Mesenteric fat pad (tissue), 1 donor: ENCODE measurements around the gene CREM. TPM values are rescaled to one million over a fixed set of nuclear protein-coding genes. Genes with fewer than 3 reads are reported as not detected.

Experiments
- DNase-seq: peaks from one replicate; pipeline ENCODE4 v3.0.0-alpha.2; 2020; ENCODE audit warnings: low spot score
- total RNA-seq: library from RNA; stranded (reverse); fragmentation: NEBNext Ultra II Directional; extraction: Animal tissue kit (Norgen Biotek cat#: 25700); gene quantifications from one replicate; pipeline ENCODE4 v1.2.1, GENCODE V29; 2021
- donor health status: DM: yes; HTN: yes; CAD: no.

CREM gene
- total RNA-seq, 1 donor from 2014 or later: 40.3 TPM

DNA sequence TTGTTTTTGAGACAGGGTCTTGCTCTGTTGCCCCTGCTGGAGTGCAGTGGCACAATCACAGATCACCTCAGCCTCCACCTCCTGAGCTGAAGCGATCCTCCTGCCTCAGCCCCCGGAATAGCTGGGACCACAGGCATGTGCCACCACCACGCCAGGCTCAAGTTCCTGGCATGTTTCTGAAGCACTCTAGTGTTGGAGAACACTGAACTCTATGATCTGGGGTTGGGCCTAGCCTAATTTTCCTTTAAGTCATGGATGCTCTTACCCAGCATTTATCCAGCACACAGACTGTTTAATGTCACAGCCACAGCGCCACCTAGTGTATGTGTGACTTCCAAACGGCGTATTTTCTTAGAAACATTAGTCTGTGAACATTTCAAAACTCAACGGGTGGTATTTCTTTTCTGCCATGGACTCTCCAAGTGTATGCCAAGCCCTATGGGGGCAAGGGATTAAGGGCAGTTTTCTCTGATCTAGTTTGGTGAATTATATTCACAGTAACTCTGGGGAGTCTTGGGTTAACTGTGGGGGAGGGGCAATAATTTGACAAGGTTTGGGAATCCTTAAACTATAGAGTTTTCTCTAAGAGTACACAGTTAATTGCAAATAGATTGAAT, 91.8 kb downstream of the CREM start:
- no peak for DNase-seq

DNA sequence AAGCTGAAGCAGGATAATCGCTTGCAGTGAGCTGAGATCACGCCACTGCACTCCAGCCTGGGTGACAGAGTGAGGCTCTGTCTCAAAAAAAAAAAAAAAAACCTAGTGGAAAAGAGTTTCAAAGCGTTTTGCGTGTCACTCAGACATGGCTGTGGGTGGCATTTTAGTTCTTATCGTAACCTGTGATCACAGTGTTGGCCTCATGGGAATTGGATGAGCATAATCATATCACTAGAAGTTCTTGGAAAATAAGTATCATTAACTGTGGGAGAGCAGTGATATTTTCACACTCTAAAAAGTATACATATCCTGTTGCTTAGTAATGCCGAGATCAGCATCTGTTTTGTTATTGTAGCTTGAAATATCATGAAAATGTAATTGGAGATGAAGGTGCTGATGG, 92.6 kb downstream of the CREM start:
- DNase-seq: no peak

DNA sequence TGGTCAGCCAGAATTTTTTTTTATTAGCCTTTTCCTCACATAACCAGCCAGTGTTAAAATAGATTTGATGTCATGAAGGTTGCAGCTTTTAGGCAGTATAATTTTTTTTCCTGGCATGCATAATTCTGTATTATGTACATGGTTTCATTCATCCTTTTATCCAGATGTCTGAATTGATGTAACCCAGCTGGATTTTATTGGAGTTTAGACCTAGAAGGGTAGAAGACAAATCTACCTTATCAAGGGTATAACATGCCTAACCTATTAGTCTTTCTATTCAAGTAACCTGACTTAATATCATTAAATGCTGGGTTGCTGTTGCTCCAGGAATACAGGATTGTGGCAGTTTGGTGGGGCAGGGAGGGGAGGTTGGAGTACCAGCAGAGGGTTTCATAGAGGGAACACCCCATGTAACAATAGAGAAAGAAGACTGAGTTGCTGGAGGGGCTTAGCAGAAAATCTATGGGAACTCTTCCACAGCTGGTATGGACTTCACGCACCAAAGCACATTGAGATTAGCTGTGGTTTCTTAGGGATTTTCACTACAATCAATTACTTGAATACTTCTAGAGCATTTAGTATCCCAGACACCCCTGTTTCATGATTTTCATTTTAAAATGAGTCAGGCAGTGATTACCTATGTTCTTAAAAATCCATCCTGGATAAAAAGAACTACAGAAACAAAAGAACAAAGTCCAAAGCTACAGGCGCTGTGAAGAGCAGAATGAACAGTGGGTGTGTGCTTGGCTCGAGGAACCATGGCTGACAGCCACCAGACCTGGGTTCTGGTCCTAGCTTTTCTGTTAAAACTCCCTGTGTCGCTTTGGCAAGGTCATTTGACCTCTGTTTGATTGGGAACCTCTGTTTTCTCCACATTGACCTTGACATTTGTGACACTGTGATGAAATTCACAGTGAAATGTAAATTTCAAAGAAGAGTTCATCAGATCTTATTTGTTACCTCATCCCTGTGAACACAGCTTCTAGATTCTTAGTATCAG, 93.5 kb downstream of the CREM start:
- no peak for DNase-seq

DNA sequence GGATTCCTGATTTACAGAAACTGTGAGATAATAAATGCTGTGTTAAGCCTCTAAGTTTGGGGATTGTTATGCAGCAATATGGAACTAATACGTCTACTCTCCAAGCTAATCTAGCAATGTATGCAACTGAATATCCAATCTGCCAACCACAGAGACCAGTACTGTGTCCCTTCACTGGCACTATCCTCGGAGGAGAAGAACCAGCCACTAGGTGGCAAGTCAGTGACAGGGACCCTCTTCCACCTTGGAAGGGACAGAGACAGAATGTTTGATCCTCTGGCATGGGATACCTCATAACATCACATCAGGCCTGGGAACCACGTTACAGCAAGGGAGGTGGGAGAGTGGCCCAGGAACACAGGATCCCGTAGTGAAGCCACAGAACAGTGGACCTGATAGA, 96.4 kb downstream of the CREM start:
- no peak for DNase-seq

DNA sequence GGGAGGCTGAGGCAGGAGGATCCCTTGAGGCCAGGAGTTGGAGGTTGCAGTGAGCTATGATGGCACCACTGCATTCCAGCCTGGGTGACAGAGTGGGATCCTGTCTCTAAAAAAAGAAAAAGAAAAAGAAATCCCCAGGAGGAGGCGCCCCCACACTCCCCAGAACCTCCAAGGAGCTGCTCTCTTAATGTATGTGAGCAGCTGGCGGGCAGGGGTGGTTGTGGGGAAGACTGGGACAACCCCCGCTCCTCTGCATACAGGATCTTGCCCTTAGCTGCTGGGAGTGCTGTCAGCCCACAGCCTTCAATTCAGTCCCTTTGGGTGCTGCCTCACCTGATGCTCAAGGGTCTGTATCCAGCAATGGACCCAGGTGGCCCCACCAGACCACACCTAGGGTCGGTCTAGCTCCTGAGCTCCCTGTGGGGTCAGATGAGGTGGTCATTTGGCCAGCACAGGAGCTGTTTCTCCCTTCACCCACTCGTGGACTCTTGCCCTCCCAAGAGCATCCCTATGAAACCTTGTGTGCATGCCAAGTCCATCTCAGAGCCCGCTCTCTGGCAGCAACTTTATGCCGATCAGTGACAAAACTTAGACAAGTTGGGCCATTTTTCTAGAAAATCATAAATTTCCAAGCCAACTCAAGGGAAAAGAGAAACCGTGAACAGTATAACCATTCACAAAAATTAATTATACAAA, 97.5 kb downstream of the CREM start:
- no peak for DNase-seq

DNA sequence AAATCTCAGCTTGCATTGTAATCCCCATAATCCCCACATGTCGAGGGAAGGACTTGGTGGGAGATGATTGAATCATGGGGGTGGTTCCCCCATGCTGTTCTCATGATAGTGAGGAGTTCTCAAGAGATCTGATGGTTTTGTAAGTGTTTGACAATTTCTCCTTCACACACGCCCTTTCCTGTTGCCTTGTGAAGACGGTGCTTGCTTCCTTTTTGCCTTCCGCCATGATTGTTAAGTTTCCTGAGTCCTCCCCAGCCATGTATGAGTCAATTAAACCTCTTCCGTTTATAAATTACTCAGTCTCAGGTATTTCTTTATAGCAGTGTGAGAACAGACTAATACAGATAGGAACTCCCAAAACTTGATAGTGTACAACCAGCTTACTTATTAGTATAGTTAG, 98.6 kb downstream of the CREM start:
- no peak for DNase-seq

DNA sequence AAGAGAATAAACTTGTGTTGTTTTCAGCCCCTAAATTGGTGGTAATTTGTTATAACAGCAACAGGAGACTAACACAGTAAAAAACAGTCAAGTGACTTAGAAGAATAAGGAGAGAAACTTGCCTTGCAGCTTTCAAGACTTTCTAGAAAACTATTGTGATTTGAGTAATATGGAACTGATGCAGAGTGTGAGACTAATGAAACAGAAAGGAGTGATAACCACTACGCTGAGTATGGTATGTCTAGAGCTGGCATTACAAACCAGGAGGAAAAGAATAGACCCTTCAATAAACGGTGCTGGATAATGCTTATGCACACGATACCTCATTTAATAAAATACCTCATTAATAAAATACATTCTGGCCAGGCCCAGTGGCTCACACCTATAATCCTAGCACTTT, 99.9 kb downstream of the CREM start:
- DNase-seq: no peak

DNA sequence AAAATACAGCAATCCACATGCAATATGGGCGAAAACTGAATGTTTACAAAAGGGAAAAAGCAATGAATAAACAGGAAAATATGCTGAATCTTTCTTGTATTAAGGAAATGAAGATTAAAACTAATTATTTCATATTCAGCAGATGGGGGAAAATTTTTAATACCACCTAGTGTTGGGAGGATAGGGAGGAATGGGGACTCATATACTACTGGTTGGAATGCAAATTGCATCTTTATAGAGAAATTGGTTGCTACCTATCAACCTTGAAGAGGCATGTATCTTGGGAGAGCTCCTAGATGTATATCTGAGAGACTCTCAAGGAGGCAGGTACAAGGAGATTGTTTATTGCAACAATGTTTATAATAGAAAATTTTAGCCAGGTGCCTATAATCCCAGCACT, 101.4 kb downstream of the CREM start:
- no peak for DNase-seq

DNA sequence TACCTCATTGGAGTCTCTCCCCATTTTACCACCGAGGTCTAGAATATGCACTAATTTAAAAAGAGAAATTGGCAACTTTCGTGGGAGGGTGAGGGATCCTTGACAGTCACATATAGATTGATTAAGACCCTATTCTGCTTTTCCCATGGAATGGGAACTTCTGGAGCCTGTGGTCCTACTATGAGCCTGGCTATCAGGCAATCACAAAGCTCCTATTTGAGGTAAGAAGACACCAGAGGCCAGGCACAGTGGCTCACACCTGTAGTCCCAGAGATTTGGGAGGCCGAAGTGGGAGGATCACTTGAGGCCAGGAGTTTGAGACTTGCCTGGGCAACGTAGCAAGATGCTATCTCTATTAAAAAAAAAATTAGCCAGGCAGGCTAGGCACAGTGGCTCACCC, 105.0 kb downstream of the CREM start:
- DNase-seq: peak; percentile 49

DNA sequence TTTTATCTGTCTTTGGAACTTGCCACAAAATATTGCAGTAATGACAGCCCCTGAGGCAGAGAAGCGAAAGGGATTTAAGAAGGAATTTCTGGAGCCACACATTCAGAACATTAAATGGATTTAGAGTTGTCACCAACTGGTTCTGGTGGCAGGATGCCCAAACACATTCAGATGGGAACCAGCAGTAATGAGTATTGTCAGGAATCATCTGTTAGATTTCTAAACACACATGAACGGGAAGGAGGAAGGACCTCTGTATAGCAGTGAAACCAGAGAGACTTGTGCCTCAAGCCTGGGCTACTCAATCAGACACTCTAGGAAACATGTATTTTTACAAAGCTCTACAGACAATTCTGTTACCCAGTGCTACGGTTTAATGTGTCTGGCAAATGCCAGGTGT, 105.9 kb downstream of the CREM start:
- DNase-seq: no peak

DNA sequence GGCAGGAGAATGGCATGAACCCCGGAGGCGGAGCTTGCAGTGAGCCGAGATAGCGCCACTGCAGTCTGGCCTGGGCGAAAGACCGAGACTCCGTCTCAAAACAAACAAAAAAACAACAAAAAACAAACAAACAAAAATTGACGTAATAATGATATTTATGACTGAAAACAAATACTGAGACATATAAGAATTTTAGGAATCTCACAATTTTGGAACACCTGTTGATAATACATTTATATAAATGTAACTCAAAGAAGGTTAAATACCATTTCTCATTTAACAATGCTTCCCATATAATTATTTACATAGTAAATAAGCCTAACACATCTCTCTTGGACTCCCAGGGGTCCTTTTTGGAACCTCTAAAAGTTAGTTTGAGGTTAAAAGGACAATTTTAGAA, 107.4 kb downstream of the CREM start:
- no peak for DNase-seq

DNA sequence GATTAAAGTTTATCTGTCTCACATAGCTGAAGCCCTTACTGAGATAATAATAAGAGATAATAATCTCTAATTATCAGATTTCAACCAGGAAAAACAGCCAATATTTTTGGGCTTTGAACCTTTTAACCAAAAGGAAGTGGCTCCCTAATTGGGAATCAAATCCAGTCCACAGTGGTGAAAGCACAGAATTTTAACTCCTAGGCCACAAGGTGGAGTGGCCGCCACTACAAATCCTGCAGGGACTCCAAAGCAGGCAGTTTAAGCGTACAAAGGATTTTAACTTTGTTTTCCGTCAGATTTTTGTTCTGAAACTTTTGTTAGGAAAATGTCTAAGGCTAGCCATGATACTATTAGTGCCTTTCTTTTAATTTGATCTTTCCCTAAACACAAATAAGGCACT, 110.1 kb downstream of the CREM start:
- no peak for DNase-seq

DNA sequence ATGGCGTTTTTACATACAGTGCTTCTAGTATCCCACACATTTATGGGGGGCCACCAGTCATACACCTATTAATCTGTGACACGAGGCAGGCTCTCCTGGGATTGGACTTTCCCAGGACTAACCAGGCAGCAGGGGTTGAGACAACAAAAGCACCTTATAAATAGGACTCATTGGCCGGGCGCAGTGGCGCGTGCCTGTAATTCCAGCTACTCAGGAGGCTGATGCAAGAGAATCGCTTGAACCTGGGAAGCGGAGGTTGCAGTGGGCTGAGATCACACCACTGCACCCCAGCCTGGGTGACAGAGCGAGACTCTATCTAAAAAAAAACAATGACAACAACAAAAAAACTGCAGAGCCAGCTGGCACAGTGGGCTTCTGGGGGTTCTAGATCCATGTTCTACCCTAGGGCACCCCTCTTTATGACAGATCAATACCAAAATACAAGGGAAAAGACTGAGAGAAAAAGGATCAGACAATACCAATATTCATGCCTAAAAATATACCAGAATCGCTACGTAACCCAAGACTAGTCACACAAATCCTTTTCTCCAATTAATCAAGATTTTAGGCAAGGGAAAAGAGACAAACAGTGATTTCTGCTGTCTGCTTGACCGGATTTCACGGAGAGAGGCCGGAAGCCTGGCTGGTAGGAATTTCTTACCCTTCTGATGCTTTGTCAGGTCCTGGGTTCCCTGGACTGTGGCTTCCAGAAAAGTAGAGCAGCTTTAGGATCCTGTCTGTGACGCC, 111.3 kb downstream of the CREM start:
- no peak for DNase-seq

DNA sequence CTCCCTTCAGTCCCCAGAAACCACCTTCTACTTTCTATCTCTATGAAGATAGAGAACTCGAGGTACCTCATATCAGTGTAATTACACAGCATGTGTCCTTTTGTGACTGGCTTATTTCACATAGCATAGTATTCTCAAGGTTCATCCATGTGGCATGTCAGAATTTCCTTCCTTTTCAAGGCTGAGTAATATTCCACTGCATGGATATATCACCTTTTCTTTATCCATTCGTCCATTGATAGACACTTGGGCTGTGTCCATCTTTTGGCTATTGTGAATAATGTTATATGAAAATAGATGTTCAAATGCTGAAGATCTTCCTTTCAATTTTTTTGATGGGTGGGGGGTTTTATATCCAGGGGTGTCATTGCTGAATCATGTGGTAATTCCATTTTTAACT, 117.9 kb downstream of the CREM start:
- DNase-seq: no peak

DNA sequence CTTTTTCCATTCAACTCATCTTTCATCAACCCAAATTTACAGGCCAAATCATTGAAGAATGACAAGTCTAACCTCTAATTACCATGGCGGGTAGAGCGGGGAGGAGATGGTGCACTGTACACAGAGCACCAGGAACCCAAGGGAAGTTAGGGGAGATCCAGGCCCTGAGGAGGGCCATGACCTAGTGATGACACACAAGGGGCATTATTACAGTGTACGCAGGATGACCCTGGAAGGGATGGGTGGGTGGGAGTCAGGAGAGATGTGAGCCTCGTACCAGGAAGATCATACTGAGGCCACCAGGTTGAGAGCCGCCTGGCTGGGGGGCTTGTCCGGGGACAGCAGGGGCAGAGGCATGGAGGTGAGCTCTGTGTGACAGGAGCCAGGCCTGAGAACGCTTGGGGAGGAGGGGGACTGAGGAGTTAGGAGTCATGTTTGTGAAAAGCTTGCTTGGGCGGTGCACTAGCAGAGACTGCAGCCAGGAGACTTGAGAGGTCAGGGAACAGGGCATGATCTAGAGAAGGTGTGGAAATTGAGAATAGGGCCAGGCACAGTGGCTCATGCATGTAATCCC, 120.2 kb downstream of the CREM start:
- no peak for DNase-seq

DNA sequence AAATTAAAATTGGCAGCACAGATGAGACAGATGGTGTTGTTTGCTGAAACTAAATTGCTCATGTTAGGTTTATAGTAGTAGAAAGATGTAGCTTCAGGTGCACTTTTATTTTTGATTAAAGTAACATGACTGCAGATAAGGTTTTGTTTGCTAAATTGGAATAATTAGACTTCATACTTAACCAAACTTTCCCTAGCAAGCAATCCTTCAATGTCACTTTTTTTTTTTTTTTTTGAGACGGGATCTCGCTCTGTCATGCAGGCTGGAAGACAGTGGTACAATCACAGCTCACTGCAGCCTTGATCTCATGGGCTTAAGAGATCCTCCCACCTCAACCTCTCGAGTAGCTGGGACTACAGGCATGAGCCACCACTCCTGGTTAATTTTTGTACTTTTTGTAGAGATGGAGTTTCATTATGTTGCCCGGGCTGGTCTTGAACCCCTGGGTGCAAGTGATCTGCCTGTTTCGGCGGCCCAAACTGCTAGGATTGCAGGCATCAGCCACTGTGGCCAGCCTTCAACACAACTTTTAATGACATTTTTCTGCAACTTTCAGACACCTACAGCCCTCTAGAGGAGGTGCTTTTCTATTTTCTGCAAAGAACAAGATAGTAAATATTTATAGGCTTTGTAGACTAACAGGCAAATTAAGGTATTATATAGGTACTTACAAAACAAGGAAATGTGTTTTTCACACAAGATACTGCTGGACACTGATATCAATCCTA, 124.9 kb downstream of the CREM start:
- DNase-seq: peak; percentile 67

DNA sequence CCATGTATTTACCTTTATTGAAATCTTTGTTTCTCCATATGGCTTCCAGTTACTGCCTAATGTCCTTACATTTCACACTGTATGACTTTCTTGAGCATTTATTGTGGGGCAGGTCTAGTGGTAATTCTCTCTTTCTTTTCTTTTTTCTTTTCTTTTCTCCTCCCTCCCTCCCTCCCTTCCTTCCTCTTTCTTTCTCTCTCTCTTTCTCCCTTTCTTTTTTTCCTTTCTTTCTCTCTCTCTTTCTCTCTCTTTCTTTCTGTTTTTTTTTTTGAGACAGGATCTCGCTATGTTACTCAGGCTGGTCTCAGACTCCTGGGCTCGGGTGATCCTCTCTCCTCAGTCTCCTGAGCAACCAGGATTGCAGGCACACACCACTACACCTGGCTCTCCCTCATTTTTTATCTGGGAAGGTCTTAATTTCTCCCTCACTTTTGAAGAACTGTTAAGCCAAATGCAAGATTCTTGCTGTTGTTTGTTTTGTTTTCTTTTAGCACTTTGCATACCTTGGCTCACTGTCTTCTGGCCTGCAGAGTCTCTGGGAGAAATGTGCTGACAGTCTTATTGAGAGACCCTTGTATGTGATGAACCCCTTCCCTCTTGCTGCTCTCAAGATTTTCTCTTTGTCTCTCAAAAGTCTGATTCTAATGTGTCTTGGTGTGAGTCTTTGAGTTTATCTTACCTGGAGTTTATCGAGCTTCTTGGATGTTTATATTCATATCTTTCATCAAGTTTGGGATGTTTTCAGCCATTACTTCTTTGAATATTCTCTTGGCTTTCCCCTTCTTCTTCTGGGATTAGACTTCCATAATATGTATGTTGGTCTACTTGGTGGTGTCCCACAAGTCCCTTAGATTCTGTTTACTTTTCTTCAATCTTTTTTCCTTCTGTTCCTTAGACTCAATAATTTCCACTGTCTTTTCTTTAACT, 130.7 kb downstream of the CREM start:
- DNase-seq: no peak

DNA sequence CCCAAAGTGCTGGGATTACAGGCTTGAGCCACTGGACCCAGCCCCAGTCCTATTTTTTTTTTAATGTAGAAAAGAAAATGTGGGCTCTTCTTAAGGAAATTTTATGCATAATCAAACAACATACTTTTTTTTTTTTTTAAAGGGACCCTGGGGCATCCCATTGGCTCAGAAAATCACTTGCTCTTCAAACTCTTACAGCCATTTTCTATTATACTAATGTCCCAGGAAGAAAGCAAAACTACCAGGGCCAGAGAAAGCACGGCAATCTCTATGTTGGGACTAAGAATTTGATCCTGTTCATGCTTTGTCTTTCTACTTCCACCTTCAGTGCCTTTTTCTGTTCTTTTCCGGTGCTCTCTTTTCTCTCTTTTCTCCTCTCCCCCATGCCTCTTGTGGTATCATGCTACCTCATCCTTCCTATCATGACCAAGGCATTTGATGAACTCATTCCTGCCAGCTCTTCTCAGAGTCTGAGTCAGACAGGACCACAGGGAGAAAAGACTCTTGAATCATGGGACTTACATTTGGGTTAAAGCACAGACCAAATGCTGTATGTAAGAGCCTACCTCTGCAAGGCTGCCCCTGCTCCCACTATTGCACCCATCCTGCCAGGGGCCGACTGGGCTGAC, 133.2 kb downstream of the CREM start:
- peak; percentile 6 for DNase-seq

DNA sequence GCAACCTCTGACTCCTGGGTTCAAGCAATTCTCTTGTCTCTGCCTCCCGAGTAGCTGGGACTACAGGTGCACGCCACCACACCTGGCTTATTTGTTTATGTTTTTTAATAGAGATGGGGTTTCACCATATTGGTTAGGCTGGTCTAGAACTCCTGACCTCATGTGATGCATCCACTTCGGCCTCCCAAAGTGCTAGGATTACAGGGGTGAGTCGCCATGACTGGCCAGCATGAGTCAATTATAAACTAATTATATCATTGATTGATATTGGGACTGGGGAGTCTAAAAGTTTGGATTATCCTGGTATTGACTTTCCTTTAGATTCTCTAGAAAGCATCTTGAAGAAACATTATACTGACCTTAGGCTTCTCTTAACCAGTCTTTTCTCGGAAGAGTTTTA, 135.8 kb downstream of the CREM start:
- DNase-seq: peak; percentile 8
